ENCODE results near the gene METTL4. TPM values are rescaled to one million over a fixed set of nuclear protein-coding genes. Genes with fewer than 3 reads are reported as not detected.

Gene METTL4
- 7.1 and 8.0 TPM in 2 replicates for total RNA-seq

GRCh38 chr18:2571200-2572170 lies at the start of gene METTL4, which contains the start of gene NDC80:
TSS of gene METTL4 (minus strand) at chr18:2571505. CDS start at chr18:2567216, 4,289 bp downstream.
TSS of gene NDC80 (plus strand) at chr18:2571557. CDS start at chr18:2572986, 1,429 bp downstream.

Other genes with a start within 250 kb of the METTL4 start
- 2.7 and 2.8 TPM in 2 replicates for gene NDC80, start 52 bp upstream of the METTL4 start, total RNA-seq
- gene SMCHD1, start 84.2 kb upstream of the METTL4 start, total RNA-seq, result 79.2 and 97.0 TPM in 2 replicates

Measured in smooth muscle cell of bladder (primary cell).